HepG2 (cell line): Measurements from ENCODE around the gene GPD1. TPM values are rescaled to one million over a fixed set of nuclear protein-coding genes. Genes with fewer than 3 reads are reported as not detected.

Experiments
- CEBPB ChIP-seq: IDR thresholded peaks from 2 replicates; pipeline ENCODE4 v1.6.1; 2011; ENCODE audit warnings: low read depth, low read length, improper control_type of control experiment, borderline replicate concordance
- EZH2 ChIP-seq: conservative IDR thresholded peaks from 2 replicates; pipeline ENCODE4 v1.6.1; 2012; ENCODE audit warnings: mild to moderate bottlenecking, low read depth, low read length, moderate library complexity
- FOXO1 ChIP-seq: sonication (generic); formaldehyde crosslinking; IDR thresholded peaks from 2 replicates; pipeline ENCODE4 v1.4.0; 2020; ENCODE audit warnings: missing genetic modification reagents
- PHB2 ChIP-seq: fragments of 450-650 bp; IDR thresholded peaks from 2 replicates; pipeline ENCODE4 v1.6.1; 2018; ENCODE audit not compliant: partially characterized antibody
- RBFOX2 ChIP-seq: fragments of 200-400 bp; formaldehyde crosslinking; IDR thresholded peaks from 2 replicates; pipeline ENCODE4 v1.6.1; 2017; ENCODE audit warnings: low read depth, mild to moderate bottlenecking, low read length
- SAP130 ChIP-seq: IDR thresholded peaks from 2 replicates; pipeline ENCODE4 v1.6.1; 2016; ENCODE audit warnings: low read depth
- SOX13 ChIP-seq, 3 experiments: fragments of 450-650 bp in 1 of 3; sonication (generic) in 1 of 3; formaldehyde crosslinking in 1 of 3; IDR thresholded peaks in 2 of 3; conservative IDR thresholded peaks in 1 of 3; 2 replicates each; pipeline versions ENCODE4 v1.5.0 to v1.6.1; 2016 to 2020; ENCODE audit warnings: antibody characterized with exemption in 1 of 3, mild to moderate bottlenecking in 1 of 3, missing compliant biosample characterization in 1 of 3, missing genetic modification reagents in 1 of 3, moderate library complexity in 1 of 3
- TBP ChIP-seq: sonication (generic); formaldehyde crosslinking; IDR thresholded peaks from 2 replicates; pipeline ENCODE4 v1.5.0; 2020; ENCODE audit warnings: missing genetic modification reagents
- ZEB1 ChIP-seq: IDR thresholded peaks from 2 replicates; pipeline ENCODE4 v1.6.1; 2012; ENCODE audit warnings: mild to moderate bottlenecking, low read depth, inconsistent platforms; ENCODE audit not compliant: insufficient replicate concordance
- ZNF230 ChIP-seq: sonication (generic); formaldehyde crosslinking; IDR thresholded peaks from 2 replicates; pipeline ENCODE4 v1.4.0; 2020; ENCODE audit warnings: mild to moderate bottlenecking, missing genetic modification reagents
- ZNF317 ChIP-seq: sonication (generic); formaldehyde crosslinking; IDR thresholded peaks from 2 replicates; pipeline ENCODE4 v1.5.0; 2020; ENCODE audit warnings: mild to moderate bottlenecking, missing genetic modification reagents
- ZNF629 ChIP-seq: sonication (generic); formaldehyde crosslinking; conservative IDR thresholded peaks from 2 replicates; pipeline ENCODE4 v1.5.0; 2020; ENCODE audit warnings: missing genetic modification reagents
- ZSCAN12 ChIP-seq: sonication (generic); formaldehyde crosslinking; IDR thresholded peaks from 2 replicates; pipeline ENCODE4 v1.9.0; 2021; ENCODE audit warnings: mild to moderate bottlenecking, missing genetic modification reagents
- ZZZ3 ChIP-seq: sonication (generic); formaldehyde crosslinking; IDR thresholded peaks from 2 replicates; pipeline ENCODE4 v1.4.0; 2020; ENCODE audit warnings: missing genetic modification reagents, mild to moderate bottlenecking, borderline replicate concordance
- polyA plus RNA-seq, 8 experiments: library from polyadenylated mRNA; depleted of rRNA in 3 of 8; stranded (reverse) in 7 of 8; unstranded in 1 of 8; fragments of >200 nt; fragmentation: Illumina TruSeq in 4 of 8; extraction: Trizol in 4 of 8; gene quantifications; 2 replicates each; pipeline versions ENCODE4 v1.2.1 to v1.2.3, GENCODE V29; 2011 to 2016; ENCODE audit warnings: low read depth in 4 of 8, missing spikeins in 1 of 8, mixed read lengths in 1 of 8; ENCODE audit not compliant: insufficient read depth in 1 of 8
- total RNA-seq, 5 experiments: library from RNA; depleted of rRNA; stranded (reverse); fragments of >200 nt; fragmentation: Illumina TruSeq; extraction: Trizol; gene quantifications; 2 replicates each; pipeline ENCODE4 v1.2.3, GENCODE V29; 2016; ENCODE audit warnings: low read depth in 1 of 5
- TF ChIP-seq, protein P1 (sequence below): sonication (generic); formaldehyde crosslinking; IDR thresholded peaks from 2 replicates; pipeline ENCODE4 v1.5.1; 2020; ENCODE audit warnings: mild to moderate bottlenecking, missing genetic modification reagents, moderate library complexity
- TF ChIP-seq, protein P2 (sequence below): sonication (generic); formaldehyde crosslinking; IDR thresholded peaks from 2 replicates; pipeline ENCODE4 v1.5.1; 2020; ENCODE audit warnings: mild to moderate bottlenecking, missing genetic modification reagents, borderline replicate concordance
- TF ChIP-seq, protein P3 (sequence below): sonication (generic); formaldehyde crosslinking; IDR thresholded peaks from 2 replicates; pipeline ENCODE4 v1.4.0; 2020; ENCODE audit warnings: mild to moderate bottlenecking, missing genetic modification reagents, borderline replicate concordance
- TF ChIP-seq, protein P4 (sequence below): sonication (generic); formaldehyde crosslinking; IDR thresholded peaks from 2 replicates; pipeline ENCODE4 v1.4.0; 2020; ENCODE audit warnings: missing genetic modification reagents
- TF ChIP-seq, protein P5 (sequence below): sonication (generic); formaldehyde crosslinking; IDR thresholded peaks from 2 replicates; pipeline ENCODE4 v1.4.0; 2020; ENCODE audit warnings: missing genetic modification reagents
- TF ChIP-seq, protein P6 (sequence below): sonication (generic); formaldehyde crosslinking; IDR thresholded peaks from 2 replicates; pipeline ENCODE4 v1.4.0; 2020; ENCODE audit warnings: mild to moderate bottlenecking, missing genetic modification reagents
- TF ChIP-seq, protein P7 (sequence below): IDR thresholded peaks from 2 replicates; pipeline ENCODE4 v1.6.1; 2012; ENCODE audit warnings: inconsistent platforms

Gene GPD1
- total and polyA plus RNA-seq, 2 of the 13 experiments (the other 11 are each of a cell fraction or from before 2014, with no cell fraction given) = 3.7 to 30.6 TPM

DNA sequence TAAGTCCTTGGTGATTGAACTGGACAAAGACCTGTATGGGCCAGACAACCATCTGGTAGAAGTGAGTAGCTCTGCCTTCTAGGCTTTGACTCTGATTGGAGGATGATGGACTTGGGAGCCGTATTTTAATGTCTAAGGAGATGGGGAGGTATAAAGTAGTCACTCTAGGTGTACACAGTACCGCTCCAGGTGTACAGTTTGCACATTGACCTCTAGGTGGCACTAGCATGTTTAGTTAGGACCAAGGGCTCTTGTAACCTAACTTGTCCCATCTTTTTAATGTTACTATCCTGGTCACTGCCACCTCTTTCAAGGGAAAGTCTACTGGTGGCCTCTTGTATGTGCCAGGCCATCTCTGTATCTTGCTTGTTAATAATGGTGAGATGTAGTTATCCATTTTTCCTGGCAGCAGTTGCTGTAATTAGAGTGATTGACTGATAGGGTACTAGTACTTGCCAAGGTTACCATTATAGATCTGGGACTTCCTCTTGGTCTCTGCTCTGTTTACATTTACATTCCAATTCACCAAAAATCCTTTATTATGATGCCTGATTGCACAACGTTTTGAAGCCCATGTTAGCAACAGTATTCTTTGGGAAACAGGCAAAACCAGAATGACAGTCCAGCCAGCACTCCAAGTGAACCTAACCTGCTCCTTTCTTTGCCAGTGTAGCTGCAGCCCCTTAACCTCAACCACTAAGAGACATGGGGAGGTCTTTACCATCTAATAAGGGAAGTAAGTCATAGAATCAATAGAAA is 15.1 kb upstream of the GPD1 start (continued):
- TF ChIP-seq ZNF317 (no peak), PHB2 (no peak), ZZZ3 (CRISPR knock-in tag) (no peak), ZEB1 (no peak), SOX13 (IDR thresholded peaks at IDR 0.05) (no peak), SOX13 (CRISPR knock-in tag; conservative IDR thresholded peaks at IDR 0.05 in 1 of 2, IDR thresholded peaks at IDR 0.05 in 1 of 2) (0 out of 4 replicates have a peak, but pooled peaks of 1 of the 2 experiments have one; percentile 4), FOXO1 (CRISPR knock-in tag) (no peak), ZNF230 (CRISPR knock-in tag) (no peak), ZNF629 (no peak), EZH2 (no peak), CEBPB (peak; percentile 65), ZSCAN12 (CRISPR knock-in tag) (no peak), TBP (CRISPR knock-in tag) (no peak), RBFOX2 (peak; percentile 36; the same call in 1 of the 2 replicates), SAP130 (CRISPR knock-in tag) (peak; percentile 27; the same call in 1 of the 2 replicates)
- TF ChIP-seq, protein P1, sequence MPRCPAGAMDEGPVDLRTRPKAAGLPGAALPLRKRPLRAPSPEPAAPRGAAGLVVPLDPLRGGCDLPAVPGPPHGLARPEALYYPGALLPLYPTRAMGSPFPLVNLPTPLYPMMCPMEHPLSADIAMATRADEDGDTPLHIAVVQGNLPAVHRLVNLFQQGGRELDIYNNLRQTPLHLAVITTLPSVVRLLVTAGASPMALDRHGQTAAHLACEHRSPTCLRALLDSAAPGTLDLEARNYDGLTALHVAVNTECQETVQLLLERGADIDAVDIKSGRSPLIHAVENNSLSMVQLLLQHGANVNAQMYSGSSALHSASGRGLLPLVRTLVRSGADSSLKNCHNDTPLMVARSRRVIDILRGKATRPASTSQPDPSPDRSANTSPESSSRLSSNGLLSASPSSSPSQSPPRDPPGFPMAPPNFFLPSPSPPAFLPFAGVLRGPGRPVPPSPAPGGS (CRISPR knock-in tag) = no peak
- TF ChIP-seq, protein P2, sequence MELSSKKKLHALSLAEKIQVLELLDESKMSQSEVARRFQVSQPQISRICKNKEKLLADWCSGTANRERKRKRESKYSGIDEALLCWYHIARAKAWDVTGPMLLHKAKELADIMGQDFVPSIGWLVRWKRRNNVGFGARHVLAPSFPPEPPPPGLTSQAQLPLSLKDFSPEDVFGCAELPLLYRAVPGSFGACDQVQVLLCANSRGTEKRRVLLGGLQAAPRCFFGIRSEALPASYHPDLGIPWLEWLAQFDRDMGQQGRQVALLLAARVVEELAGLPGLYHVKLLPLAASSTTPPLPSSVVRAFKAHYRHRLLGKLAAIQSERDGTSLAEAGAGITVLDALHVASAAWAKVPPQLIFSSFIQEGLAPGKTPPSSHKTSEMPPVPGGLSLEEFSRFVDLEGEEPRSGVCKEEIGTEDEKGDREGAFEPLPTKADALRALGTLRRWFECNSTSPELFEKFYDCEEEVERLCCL = no peak
- TF ChIP-seq, protein P3, sequence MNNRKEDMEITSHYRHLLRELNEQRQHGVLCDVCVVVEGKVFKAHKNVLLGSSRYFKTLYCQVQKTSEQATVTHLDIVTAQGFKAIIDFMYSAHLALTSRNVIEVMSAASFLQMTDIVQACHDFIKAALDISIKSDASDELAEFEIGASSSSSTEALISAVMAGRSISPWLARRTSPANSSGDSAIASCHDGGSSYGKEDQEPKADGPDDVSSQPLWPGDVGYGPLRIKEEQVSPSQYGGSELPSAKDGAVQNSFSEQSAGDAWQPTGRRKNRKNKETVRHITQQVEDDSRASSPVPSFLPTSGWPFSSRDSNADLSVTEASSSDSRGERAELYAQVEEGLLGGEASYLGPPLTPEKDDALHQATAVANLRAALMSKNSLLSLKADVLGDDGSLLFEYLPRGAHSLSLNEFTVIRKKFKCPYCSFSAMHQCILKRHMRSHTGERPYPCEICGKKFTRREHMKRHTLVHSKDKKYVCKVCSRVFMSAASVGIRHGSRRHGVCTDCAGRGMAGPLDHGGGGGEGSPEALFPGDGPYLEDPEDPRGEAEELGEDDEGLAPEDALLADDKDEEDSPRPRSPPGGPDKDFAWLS (CRISPR knock-in tag) = no peak
- TF ChIP-seq, protein P4, sequence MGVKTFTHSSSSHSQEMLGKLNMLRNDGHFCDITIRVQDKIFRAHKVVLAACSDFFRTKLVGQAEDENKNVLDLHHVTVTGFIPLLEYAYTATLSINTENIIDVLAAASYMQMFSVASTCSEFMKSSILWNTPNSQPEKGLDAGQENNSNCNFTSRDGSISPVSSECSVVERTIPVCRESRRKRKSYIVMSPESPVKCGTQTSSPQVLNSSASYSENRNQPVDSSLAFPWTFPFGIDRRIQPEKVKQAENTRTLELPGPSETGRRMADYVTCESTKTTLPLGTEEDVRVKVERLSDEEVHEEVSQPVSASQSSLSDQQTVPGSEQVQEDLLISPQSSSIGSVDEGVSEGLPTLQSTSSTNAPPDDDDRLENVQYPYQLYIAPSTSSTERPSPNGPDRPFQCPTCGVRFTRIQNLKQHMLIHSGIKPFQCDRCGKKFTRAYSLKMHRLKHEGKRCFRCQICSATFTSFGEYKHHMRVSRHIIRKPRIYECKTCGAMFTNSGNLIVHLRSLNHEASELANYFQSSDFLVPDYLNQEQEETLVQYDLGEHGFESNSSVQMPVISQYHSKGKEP (CRISPR knock-in tag) = no peak
- TF ChIP-seq, protein P5, sequence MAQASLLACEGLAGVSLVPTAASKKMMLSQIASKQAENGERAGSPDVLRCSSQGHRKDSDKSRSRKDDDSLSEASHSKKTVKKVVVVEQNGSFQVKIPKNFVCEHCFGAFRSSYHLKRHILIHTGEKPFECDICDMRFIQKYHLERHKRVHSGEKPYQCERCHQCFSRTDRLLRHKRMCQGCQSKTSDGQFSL (CRISPR knock-in tag) = no peak
- TF ChIP-seq, protein P6, sequence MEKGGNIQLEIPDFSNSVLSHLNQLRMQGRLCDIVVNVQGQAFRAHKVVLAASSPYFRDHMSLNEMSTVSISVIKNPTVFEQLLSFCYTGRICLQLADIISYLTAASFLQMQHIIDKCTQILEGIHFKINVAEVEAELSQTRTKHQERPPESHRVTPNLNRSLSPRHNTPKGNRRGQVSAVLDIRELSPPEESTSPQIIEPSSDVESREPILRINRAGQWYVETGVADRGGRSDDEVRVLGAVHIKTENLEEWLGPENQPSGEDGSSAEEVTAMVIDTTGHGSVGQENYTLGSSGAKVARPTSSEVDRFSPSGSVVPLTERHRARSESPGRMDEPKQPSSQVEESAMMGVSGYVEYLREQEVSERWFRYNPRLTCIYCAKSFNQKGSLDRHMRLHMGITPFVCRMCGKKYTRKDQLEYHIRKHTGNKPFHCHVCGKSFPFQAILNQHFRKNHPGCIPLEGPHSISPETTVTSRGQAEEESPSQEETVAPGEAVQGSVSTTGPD (CRISPR knock-in tag) = peak; percentile 77; the same call in 1 of the 2 replicates
- TF ChIP-seq, protein P7, sequence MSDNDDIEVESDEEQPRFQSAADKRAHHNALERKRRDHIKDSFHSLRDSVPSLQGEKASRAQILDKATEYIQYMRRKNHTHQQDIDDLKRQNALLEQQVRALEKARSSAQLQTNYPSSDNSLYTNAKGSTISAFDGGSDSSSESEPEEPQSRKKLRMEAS = no peak
